OCI-LY3 (cell line): Measurements from ENCODE around the gene OXNAD1.

Source experiments
- H2AFZ ChIP-seq: fragments of 200-600, 300-600 bp; shearing (Covaris generic); 2 replicates; pipeline ENCODE4 v1.6.0; 2014; ENCODE audit warnings: antibody characterized with exemption, low read depth, low read length
- H3K27ac ChIP-seq: fragments of 200-600, 300-600 bp; sonication (generic); 2 replicates; pipeline ENCODE4 v1.5.1; 2014; ENCODE audit warnings: mild to moderate bottlenecking, low read length, moderate library complexity, mixed read lengths
- H3K27me3 ChIP-seq: fragments of 200-600, 300-600 bp; sonication (generic); 2 replicates; pipeline ENCODE4 v1.6.1; 2014; ENCODE audit warnings: low read depth, low read length, mixed read lengths
- H3K36me3 ChIP-seq: fragments of 200-600, 300-600 bp; sonication (generic); replicated peaks from 2 replicates; pipeline ENCODE3; 2014; ENCODE audit warnings: low read depth, low read length, mixed read lengths
- H3K4me1 ChIP-seq: fragments of 300-600, 200-600 bp; sonication (generic); 2 replicates; pipeline ENCODE4 v1.6.1; 2014; ENCODE audit warnings: low read length, mixed read lengths
- H3K4me2 ChIP-seq: fragments of 200-600, 300-600 bp; sonication (generic); 2 replicates; pipeline ENCODE4 v1.6.1; 2014; ENCODE audit warnings: low read length, mixed read lengths
- H3K4me3 ChIP-seq: fragments of 300-600, 200-600 bp; sonication (generic); 2 replicates; pipeline ENCODE4 v1.5.1; 2014; ENCODE audit warnings: antibody characterized with exemption, mild to moderate bottlenecking, low read length, moderate library complexity
- H3K79me2 ChIP-seq: fragments of 300-600, 200-600 bp; shearing (Covaris generic); 2 replicates; pipeline ENCODE4 v1.6.1; 2014; ENCODE audit warnings: mild to moderate bottlenecking, low read length, mixed read lengths
- H3K9ac ChIP-seq: fragments of 300-600, 200-600 bp; shearing (Covaris generic); 2 replicates; pipeline ENCODE4 v1.6.0; 2014; ENCODE audit warnings: mild to moderate bottlenecking, low read length, moderate library complexity
- H3K9me3 ChIP-seq: fragments of 200-600, 300-600 bp; shearing (Covaris generic); 2 replicates; pipeline ENCODE4 v1.6.1; 2014; ENCODE audit warnings: low read length, mixed read lengths; ENCODE audit not compliant: insufficient read depth
- H4K20me1 ChIP-seq: fragments of 200-600, 300-600 bp; sonication (generic); 2 replicates; pipeline ENCODE4 v1.6.1; 2016; ENCODE audit warnings: low read length, mixed read lengths; ENCODE audit not compliant: insufficient read depth
- EZH2phosphoT487 ChIP-seq: fragments of 200-600 bp; shearing (Covaris generic); IDR thresholded peaks from 2 replicates; pipeline ENCODE4 v1.6.1; 2018; ENCODE audit warnings: antibody characterized with exemption, mixed run types, low read depth
- TF ChIP-seq, protein P1 (sequence below): fragments of 200-600, 300-600 bp; sonication (generic); IDR thresholded peaks from 2 replicates; pipeline ENCODE4 v1.5.1; 2014; ENCODE audit warnings: antibody characterized with exemption, low read length, low read depth

Gene OXNAD1

GRCh38 chr3:16252243-16252978 lies 12.6 kb upstream of the OXNAD1 start:
- Histone ChIP-seq H4K20me1 (no peaks in the 10 kb centered on the region), H3K9me3 (no peaks in the 10 kb centered on the region), H3K79me2 (no peaks in the 10 kb centered on the region), H3K36me3 (no peaks in the 10 kb centered on the region), H3K4me1 (peaks cover 75% of the 10 kb centered on the region), H3K27ac (peak overlapping the region; percentile 9; the same call in 1 of the 2 replicates), H3K4me3 (no peak overlapping the region), H3K4me2 (peak overlapping the region; percentile 46), H2AFZ (peak overlapping the region; percentile 15; the same call in 1 of the 2 replicates), H3K9ac (no peak overlapping the region), H3K27me3 (no peaks in the 10 kb centered on the region)
- TF ChIP-seq EZH2phosphoT487, result no peak
- TF ChIP-seq, protein P1, sequence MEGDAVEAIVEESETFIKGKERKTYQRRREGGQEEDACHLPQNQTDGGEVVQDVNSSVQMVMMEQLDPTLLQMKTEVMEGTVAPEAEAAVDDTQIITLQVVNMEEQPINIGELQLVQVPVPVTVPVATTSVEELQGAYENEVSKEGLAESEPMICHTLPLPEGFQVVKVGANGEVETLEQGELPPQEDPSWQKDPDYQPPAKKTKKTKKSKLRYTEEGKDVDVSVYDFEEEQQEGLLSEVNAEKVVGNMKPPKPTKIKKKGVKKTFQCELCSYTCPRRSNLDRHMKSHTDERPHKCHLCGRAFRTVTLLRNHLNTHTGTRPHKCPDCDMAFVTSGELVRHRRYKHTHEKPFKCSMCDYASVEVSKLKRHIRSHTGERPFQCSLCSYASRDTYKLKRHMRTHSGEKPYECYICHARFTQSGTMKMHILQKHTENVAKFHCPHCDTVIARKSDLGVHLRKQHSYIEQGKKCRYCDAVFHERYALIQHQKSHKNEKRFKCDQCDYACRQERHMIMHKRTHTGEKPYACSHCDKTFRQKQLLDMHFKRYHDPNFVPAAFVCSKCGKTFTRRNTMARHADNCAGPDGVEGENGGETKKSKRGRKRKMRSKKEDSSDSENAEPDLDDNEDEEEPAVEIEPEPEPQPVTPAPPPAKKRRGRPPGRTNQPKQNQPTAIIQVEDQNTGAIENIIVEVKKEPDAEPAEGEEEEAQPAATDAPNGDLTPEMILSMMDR, result no peak

- no peaks in the 10 kb centered on the region for H4K20me1 ChIP-seq
- H2AFZ ChIP-seq, result no peak overlapping the region
- peaks cover 75% of the 10 kb centered on the region for H3K4me1 ChIP-seq
- no peaks in the 10 kb centered on the region for H3K79me2 ChIP-seq
- H3K36me3 ChIP-seq, result no peaks in the 10 kb centered on the region
- H3K9me3 ChIP-seq, result no peaks in the 10 kb centered on the region
- peak overlapping the region; percentile 46 for H3K4me2 ChIP-seq
- no peaks in the 10 kb centered on the region for H3K27me3 ChIP-seq
- H3K9ac ChIP-seq, result no peak overlapping the region
- no peak overlapping the region for H3K4me3 ChIP-seq
- peak overlapping the region; percentile 9; the same call in 1 of the 2 replicates for H3K27ac ChIP-seq
- no peak for TF ChIP-seq EZH2phosphoT487
- TF ChIP-seq, protein P1, result no peak
Observed at GRCh38 chr3:16252988-16253387, 12.0 kb upstream of the OXNAD1 start.

DNA sequence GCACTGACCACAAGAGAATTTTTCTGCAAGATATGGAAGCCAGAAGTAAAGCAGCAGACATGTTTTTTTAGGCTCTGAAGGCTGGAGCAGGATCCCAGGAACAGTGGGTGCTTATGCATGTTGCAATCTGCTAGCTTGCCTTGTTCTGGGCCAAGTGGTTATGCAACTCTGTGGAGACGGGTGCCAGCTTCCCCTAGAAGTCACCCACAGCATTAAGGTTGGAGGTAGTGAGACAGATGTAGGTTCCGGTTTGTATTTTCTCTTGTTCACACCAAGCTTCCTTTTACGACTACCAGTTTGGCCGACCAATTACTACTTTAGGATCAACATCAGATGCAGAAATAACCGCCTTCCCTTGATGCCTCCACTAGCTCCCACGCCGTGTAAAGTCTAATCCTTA lies 11.4 kb upstream of the OXNAD1 start:
- H3K36me3 ChIP-seq, result no peaks in the 10 kb centered on the region
- no peak overlapping the region for H3K9ac ChIP-seq
- H3K27ac ChIP-seq, result peak overlapping the region; percentile 9; the same call in 1 of the 2 replicates
- no peaks in the 10 kb centered on the region for H3K9me3 ChIP-seq
- no peak overlapping the region for H2AFZ ChIP-seq
- H4K20me1 ChIP-seq, result no peaks in the 10 kb centered on the region
- no peaks in the 10 kb centered on the region for H3K27me3 ChIP-seq
- H3K79me2 ChIP-seq, result no peaks in the 10 kb centered on the region
- peaks cover 75% of the 10 kb centered on the region for H3K4me1 ChIP-seq
- no peak for TF ChIP-seq EZH2phosphoT487
- TF ChIP-seq, protein P1, result no peak
- H3K4me3 ChIP-seq, result no peak overlapping the region
- no peak overlapping the region; the same call in 1 of the 2 replicates for H3K4me2 ChIP-seq

GRCh38 chr3:16254916-16255315 lies 10.1 kb upstream of the OXNAD1 start:
- H3K27ac ChIP-seq, result peak overlapping the region; percentile 72
- H3K4me3 ChIP-seq, result peak overlapping the region; percentile 41
- H2AFZ ChIP-seq, result 0 out of 2 replicates have a peak overlapping the region, but pooled peaks have one; percentile 11
- peak overlapping the region; percentile 65 for H3K4me2 ChIP-seq
- H3K9ac ChIP-seq, result peak overlapping the region; percentile 22
- no peak for TF ChIP-seq EZH2phosphoT487
- TF ChIP-seq, protein P1, result no peak
- peaks cover 11% of the 10 kb centered on the region for H3K36me3 ChIP-seq
- no peaks in the 10 kb centered on the region for H3K9me3 ChIP-seq
- peaks cover 76% of the 10 kb centered on the region for H3K4me1 ChIP-seq
- no peaks in the 10 kb centered on the region for H3K27me3 ChIP-seq
- H3K79me2 ChIP-seq, result no peaks in the 10 kb centered on the region
- no peaks in the 10 kb centered on the region for H4K20me1 ChIP-seq
